Measurements from ENCODE around the gene STXBP5.

The STXBP5 gene

GRCh38 chr6:147389463-147389862, 185.2 kb downstream of the STXBP5 start:
- no peak for DNase-seq

GRCh38 chr6:147390909-147391536, 186.8 kb downstream of the STXBP5 start:
- no peak for DNase-seq

GRCh38 chr6:147392917-147393625, 188.9 kb downstream of the STXBP5 start:
- no peak for DNase-seq

GRCh38 chr6:147395158-147395557, 190.9 kb downstream of the STXBP5 start:
- DNase-seq = no peak

- no peak for DNase-seq
Observed at GRCh38 chr6:147397306-147397705, 193.1 kb downstream of the STXBP5 start.

GRCh38 chr6:147400968-147401367, 196.8 kb downstream of the STXBP5 start:
- DNase-seq = no peak

GRCh38 chr6:147401779-147402178, 197.6 kb downstream of the STXBP5 start:
- DNase-seq = no peak

GRCh38 chr6:147406783-147407182, 202.6 kb downstream of the STXBP5 start:
- DNase-seq = no peak

GRCh38 chr6:147407571-147407970, 203.4 kb downstream of the STXBP5 start:
- DNase-seq = no peak

GRCh38 chr6:147416622-147417021, 212.4 kb downstream of the STXBP5 start:
- no peak for DNase-seq

GRCh38 chr6:147417954-147418353, 213.7 kb downstream of the STXBP5 start:
- no peak for DNase-seq

- no peak for DNase-seq
Observed at GRCh38 chr6:147418523-147418922, 214.3 kb downstream of the STXBP5 start.

GRCh38 chr6:147421903-147422302, 217.7 kb downstream of the STXBP5 start:
- DNase-seq = no peak

- DNase-seq = no peak
Observed at GRCh38 chr6:147423111-147423510, 218.9 kb downstream of the STXBP5 start.

- DNase-seq = no peak
Observed at GRCh38 chr6:147429794-147430193, 225.6 kb downstream of the STXBP5 start.

- no peak for DNase-seq
Observed at GRCh38 chr6:147430811-147431210, 226.6 kb downstream of the STXBP5 start.

- no peak for DNase-seq
Observed at GRCh38 chr6:147434076-147434475, 229.9 kb downstream of the STXBP5 start.

GRCh38 chr6:147434516-147434915, 230.3 kb downstream of the STXBP5 start:
- no peak for DNase-seq

GRCh38 chr6:147437615-147438014, 233.4 kb downstream of the STXBP5 start:
- no peak for DNase-seq

GRCh38 chr6:147438758-147439528, 234.7 kb downstream of the STXBP5 start:
- DNase-seq = no peak

All from CD4-positive, alpha-beta T cell treated with Interferon gamma for 1 hour (primary cell).